ENCODE data around the gene MEIS2.
A peak's percentile ranks its signal among the peaks of the same experiment; 100 is the strongest.

MEIS2 gene

DNA sequence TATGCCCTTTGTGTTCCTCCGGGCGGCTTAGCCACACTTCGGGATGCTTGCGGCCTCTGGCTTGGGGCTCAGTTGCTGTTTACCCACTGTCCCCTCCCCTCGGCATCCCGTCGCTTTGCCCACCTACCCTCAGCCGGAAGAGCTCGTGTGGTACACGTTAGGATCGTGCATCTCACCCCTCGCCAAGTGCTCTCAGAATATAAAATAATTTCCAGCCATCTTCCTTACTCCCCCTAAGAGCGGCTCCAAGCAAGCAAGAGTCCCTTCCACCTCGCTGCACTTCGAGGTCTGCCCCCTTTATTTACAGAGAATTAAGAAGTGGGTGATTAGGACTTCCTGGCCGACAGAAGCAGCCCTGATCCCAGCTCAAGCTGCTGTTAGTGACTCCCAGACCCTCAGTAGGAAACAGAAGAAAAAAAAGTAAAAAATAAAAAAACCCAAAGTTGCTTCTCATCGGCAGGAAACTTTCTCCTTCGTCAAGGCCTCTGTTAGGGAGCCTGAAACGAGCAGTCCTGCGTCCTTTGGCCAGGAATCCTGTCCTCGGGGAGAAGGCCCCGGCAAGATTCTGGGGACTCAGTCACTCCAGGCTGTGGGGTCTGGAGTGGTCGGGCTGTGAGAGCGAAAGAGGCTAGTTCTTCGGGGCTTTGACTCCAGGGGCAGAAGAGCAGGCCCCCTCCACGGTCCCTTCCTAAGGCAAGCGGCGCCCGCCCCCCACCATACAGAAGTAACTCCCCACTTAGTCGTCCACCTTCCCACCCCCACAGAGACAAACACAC is 3.0 kb downstream of the MEIS2 start:
- peak in 1 of 2 experiments; percentile 70 for DNase-seq

DNA sequence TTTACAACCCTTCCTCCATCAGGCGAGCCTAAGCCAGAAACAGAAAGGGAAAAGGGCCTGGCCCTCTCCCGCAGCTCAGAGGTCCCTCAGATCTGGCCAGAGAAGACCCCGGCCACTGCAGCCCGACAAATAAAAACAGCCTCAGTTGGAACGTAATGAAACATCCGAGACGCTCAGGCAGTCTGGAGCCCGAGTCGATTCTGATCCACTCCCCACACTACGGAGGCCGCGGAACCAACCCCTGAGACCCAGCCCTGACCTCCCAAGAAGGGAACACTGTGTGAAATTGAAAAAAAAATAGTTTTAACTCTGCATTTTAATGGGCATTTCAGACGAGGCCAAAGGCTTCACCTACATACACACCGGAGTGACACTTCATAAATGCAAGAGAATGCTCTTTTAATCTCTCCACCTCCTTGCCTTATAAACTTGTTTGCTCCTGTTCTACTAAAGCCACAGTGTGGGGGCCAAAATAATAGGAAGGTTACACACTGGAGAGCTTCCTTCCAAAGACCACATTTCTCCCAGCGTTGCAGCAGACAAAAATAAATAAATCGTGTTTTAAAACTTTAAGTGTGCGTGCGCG is 3.7 kb downstream of the MEIS2 start:
- no peak for DNase-seq

DNA sequence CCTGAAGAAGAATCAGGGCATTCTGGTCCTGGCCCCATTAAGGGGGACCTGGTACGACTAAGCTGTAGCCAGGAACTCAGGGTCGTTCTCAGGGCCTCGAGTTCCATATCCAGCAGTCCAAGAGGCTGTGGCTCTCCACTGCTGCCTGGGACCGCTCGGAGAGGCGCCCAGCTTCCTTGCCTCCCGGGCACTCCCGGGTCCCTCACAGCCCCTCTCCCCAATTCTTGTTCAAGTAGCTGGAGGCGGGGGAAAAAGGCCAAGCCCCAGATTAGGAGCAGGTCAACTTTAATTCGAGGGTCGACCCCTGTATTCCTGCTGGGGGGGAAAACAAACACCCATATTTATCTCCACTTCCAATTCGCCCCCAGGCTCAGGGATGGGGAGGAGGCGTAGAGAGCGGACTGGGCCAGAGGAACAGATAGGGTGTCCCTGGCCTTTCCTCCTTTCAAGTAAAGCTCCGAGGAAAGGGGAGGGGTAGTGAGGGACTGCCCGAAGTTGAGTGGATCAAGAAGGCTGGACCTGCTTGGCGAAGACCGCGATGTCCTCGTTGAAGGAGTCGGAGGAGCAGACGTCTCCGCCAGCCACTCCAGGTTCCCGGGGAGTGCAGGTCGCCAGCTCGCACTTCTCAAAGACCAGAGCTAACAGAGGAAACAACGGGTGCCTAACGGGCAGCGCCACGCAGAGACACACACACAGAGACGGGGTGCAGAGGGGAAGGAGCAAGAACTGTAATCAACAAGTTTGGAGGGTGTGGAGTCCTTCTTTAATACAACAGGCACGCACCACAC is 4.4 kb downstream of the MEIS2 start:
- no peak for DNase-seq

DNA sequence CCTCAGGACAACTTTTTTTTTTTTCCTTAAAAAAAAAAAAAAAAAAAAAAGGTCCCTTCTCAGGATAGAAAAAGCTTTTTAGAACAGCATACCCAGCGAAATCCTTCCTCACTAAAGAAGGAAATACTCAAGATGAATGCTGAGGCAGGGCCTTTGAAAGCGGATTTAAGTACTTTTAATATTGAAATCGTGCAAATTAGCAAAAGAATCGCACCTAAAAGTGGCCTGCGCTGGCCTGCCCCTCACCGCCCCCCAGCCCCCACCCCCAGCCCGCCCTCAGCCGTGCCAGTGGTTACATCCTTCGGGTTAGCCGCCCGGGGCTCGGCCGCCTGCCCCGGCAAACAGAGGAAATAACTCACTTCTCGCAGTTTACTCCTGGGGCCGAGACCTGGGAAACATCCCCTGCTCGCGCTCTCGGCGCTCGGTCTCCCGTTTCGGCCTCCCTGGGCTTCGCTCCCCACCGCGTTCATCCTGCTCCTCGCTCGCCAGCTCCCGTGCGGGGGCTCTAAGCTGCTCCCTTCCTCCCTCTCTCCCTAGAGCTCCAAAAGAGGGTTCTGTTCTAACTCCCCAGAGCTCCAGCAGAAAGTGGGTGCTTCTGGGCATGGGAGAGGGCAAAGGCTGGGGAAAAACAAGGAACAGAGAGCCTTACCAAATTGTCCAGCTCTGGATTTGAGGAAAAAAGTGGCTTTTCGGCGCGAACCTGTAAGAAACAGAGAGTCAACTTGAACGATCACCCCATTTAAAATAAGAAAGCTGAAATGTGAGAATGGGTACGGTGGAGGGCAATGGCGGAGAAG is 5.2 kb downstream of the MEIS2 start:
- DNase-seq, result no peak

DNA sequence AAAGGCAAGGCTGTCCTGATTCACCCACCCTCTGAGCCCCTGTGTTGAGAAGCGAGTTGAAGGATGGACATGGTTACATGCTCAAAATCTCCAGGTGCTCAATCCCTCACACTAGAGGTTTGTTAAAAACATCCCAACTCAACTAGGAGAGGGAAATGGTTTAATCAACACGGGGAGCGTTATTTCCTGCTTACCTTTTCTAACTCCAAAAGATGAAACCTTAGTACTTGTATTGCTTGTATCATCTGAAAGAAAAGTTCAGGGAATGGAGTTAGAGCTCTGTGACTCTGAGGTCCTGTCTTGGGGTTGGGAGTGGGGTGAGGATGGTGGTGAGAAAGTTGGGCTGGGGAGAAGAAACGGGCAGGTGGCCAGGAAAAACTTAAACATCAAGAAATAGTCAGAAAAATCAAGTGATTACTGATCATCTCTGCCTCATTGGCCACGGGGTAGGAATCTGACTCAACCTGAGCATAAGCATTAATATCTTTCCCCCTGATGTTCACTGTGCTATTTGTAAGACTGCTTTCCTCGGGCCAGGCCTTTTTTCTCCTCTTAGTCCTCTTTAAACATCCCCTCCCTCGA is 5.9 kb downstream of the MEIS2 start:
- DNase-seq, result no peak

DNA sequence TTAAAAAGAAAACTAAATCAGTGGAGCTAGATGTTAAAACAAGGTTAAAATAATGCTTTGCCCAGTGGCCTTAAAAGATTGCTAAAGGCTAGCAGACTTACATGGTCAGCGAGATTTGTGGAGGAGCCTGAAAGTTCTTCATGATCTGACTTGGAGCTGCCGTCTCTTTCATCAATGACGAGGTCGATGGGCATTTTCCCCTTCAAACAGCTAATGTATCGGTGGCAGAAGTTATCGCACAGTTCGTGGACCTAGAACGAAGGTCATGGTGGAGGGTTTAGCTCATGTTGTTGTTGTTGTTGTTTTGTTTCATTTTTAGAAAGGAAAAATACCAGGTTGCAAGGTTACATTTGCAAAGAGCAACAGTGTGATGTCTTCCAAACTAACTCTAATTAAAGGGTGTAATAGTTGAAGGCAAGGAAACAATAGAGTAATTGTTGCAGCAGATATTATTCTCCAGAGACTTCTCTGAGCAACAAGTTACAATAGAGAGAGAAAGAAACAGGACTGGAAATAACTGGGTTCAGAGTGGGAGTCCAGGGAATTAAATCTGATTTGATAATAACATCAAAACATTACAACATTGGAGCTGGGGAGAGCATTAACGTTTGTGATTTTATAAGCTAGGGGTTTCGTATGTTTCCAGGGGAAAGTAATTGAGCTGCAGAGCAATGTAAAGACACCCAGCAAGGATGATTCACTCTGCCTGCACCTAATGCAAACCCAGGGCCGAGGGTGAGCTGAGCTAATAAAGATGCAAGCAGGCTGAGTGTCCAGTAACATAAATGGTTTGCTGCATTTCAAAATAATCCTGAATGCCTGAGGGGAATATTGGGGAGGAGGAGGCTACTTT is 6.6 kb downstream of the MEIS2 start:
- no peak for DNase-seq

DNA sequence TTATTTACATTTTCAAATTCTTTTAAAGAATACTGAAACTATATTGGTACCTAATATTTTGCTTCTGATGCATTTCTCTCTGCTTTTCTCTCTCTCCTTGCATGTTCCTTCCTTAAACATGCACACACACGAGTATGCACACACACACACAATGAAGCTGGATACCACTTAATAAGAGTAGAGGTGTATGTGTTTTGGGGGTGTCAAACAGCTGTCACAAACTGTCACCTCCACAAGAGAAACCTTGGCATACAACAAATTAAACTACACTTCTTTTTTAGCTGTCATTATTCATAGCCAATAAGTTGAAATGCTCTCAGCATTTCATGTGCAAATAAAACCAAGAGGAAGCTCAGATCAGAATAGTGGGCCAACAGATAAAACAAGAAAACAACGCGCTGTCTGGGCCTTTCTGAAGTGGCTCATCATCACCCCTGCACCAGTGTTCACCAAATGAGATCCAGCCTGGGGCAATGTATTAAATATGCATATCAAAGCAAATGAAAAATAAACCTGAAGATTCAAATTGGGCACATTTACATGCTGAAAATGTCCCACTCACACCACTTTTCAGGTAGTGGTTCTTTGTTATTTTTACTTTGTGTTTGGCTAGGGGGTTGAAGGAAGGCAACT is 9.7 kb downstream of the MEIS2 start:
- DNase-seq, result peak; percentile 44 to 61

DNA sequence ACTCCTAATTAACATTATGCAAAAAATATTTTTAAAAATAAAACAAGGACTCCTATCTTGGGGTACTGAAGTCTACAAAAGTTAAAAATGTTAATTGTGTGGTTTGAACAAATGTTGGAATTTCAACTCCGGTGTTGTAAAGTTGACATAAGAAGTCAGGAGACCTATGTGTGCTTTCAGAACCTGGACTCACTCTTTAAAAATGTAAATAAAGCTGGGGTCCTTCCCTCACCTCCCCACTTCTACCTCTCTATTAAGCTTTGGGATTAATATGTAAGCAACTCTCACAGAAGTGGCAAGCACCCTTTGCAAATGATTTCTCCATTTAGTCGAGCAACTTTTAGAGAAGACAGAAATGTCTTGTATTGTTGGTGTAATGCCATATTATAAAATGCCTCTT is 11.9 kb downstream of the MEIS2 start:
- DNase-seq, result no peak

DNA sequence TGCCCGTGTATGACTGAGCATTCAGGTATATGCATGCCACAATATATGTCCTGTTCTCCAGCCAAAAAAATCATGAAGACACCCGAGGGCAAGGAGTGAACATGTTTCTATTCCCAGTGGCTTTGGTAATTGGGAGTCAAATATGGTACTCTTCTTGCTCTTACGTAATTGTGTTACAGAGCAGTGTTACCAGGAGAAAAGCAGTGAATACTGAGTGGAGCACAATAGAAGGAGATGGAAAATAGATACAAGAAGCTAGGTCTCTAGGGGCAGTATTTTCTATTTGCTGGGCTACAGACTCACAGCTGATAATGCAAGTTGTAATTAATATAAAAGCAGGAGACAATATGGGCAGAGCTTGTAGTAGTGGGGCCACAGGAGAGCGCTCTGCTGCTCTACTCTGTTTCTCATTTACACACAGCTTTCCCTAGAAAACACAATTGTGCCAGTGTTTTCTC is 13.2 kb downstream of the MEIS2 start:
- no peak for DNase-seq

DNA sequence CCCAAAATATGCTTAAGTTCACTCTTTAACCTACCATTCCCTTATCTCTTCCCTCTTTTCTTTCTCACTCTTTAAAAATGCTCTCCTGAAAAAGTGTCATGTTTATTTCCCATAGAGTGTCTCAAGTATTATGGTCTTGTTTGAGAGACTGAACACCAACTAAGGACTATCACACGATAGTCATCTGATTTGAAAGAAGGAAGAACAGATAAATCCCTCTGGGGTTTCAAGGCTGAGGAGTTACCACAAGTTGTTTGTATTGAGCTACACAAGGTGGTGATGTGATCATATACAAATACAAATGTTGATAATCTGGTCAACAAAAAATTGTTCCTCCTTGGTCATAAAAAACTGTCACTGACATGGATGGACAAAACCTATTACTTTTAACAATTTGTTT is 13.8 kb downstream of the MEIS2 start:
- no peak for DNase-seq

DNA sequence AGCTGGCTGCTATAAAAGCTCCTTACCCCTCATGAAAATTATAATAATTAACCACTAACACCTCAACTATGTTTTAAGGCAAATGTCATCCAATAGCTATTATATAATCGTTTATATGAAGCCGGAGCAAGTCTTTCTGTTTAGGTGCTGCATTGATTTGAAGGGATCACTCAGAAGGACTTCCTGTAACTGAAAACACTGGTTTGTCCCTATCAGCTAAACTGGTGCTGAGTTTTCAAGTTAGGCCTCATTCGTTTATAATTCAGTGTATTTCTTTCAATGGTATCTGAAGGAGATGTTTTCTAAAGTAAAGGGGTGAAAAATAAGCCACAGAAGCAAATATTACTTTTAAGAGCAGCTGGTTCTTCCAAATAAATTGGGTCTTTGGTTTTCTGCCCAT is 14.2 kb downstream of the MEIS2 start:
- no peak for DNase-seq

DNA sequence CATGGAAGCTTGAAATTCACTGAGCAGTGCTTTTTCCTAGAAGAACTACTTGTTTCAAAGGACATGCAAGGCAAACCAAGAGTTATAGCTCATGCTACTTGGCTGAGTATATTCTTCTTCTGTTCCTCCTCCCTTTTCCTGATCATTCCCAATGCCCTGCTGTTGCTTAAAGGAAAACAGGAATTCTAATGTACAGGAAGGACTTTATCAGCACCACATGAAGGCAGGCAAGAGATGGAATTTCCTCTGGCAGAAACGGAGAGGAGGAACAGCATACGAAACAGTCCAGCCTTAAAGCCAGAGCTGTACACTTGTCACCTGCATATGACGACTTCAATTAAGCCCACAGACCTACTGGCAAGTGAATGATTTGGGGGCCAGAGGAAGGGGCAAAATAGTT is 15.7 kb downstream of the MEIS2 start:
- DNase-seq, result no peak

DNA sequence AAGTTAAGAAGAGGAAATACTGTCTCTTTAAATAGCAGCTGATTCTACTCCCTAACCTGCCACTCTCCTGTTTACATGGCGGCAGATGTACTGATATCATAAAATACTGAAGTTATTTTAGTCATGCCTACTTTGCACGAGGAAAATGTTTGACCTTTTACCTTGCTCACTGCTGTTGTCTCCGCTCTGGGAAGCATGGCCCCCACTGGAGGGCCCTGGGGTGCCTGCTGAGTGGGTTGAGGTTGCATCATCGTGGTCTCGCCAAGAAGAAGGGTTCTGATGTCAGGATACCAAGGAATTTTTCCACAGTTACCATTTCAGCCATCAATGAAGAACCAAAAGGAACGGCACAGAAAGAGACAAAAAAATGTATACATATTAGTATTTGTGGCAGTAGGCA is 16.7 kb downstream of the MEIS2 start:
- DNase-seq, result no peak

DNA sequence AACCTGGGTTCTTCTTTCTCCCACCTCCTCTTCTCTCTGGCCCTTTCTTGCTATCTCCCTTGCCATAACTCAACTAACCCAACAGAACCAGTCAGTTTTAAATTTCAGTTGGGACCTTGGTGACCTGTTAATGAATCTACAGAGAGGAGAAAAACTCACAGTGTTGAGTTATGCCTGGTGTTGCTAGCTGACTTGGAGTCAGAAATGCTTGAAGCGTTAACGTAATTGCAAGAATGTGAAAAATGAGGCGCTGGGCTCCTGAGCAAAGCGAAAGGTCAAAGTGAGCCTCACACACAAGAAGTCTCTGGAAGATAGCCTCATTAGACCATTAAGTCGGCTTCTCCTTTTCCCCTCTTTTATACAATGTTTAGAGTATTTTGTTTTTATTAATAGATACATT is 18.4 kb downstream of the MEIS2 start:
- no peak for DNase-seq

DNA sequence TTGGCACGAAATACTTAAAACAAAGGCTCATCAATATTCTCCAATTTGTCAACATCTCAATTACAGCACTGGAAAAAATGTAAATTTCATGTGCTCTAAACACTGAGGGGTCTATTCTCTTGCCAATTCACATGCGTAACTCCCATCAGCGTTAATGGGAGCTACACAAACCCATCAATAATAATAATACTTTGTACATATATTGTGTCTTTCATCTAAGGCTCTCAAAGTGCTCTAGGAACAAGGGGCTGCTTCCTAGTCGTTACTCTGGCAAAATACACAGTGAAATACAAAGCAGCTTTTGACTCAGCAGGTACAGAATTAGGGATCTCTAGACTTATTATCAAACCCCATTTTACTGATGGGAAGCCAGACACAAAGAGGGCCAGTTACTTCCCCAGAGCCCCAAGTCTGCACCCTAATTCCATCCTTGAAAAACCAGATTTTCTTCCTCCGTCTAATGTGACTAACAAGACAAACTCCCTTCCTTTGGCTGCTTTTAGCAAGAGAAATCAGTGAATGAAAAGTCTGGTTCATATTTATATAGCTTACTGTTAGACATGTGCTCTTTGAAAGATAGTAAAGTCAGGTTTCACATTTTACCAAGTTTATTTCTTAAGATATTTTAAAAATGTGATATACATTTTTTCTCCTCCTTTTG is 20.0 kb downstream of the MEIS2 start:
- no peak for DNase-seq

DNA sequence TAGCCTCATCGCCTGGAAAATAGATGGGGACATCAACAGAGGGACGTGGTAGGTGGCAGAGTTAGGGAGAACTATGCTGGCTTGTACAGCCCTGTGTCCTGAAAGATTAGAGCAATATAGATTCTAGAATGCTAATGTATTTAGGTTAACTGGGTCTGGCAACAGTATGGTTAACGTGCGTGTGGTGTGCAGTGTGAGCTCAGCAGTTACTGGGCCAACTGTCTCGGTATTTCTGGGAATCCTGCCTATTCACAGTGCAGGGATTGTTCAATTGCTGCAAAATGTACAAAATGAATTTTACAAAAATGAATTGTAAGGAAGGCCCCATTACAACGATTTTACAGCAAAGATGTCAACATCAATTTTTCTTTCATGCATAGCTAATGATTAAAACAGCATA is 20.6 kb downstream of the MEIS2 start:
- DNase-seq, result no peak

DNA sequence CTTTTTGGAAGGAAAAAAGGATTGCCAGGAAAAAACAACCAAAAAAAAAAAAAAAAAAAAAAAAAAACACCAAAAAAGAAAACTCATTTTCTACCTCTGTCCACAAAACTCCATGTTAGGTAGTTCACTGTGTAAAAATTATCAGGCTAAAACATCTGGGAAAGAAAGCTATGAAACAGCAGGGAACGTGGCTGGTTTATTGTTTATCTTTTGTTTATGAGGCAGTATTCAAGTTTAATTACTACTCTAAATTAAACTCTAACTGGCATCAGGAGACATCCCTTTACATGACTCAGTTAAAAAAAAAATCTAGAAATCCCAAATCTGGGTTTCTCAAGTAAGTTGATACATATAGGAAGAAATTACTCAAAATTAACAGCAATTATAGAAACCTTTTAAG is 21.8 kb downstream of the MEIS2 start:
- DNase-seq, result no peak

DNA sequence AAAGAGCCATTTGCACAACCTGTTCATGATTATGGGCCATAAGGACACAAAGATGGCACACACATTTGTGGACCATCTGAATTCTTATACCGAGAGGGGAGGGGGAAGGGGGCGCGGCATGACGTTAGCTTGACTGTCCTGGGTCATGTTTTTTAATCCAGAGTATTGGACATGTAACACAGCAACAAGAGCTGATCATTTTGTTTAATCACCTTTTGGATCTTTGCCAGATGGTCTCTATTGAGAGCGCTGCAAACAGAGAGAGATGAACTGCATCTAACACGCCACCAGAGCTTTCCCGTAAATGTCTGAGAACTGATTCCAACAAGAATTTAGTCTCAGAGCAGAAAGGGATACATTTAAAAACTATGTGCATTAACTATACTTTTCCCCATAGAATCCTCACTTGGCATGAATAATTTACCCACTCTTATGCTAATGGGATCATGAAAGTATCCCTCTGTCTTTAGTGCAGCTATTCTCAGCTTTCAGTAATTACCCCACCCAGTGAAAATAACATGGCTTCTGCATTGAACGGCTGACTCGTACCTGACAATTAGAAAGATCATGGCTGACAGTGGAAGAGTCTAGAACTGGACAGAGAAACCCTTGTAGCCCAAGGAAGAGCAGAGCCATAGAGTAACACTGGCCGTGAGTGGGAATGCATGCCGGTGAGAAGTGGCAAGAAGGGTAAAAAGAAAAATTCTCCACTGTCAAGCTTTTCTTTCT is 22.6 kb downstream of the MEIS2 start:
- no peak for DNase-seq

DNA sequence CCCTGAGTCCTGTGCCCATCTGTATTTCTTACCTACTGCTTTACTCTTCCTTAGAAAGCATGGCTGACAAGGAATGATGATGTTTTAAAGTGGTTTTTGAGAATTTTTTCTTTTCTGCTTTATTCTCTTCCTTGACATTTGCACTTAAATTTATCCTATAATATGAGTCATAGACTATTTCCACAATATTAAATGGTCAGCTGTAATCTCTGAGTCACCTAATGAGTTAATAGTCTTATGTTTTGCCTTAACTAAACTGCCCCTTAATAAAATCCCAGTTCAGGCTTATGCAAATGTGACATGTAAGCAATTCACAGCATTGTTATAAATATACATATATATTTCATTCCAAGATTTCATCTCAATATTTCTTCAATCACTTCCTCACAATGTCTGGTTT is 23.8 kb downstream of the MEIS2 start:
- no peak for DNase-seq

DNA sequence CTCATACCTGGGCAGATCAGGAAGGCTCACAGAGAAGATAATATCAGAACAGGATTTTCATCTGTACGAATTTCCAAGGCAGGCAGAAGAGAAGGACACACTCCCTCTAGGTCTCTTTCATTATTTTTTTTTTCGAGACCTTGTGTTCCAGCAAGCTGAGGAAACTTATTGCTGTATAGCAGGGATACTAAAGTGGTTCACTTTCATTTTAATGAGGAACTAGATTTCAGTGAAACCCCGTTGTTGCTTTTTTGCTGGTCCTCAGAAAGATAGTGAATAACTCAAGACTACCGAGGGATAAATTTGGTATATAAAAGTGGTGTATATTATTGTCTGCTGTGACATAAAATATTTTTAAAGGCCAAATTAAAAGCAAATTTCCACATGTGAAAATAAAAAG is 24.6 kb downstream of the MEIS2 start:
- no peak for DNase-seq

Data from NCI-H526 (cell line).